K562 (cell line): ENCODE measurements around the gene PTPN13. TPM values are rescaled to one million over a fixed set of nuclear protein-coding genes. Genes with fewer than 3 reads are reported as not detected.

Experiments
- ATAC-seq: fragments of 200-7000 bp; cut with Tn5 transposase; 3 replicates; pipeline ENCODE4 v1.9.1; 2020; ENCODE audit warnings: moderate library complexity
- BruUV-seq: library from RNA; stranded (reverse); fragments of 400-500 nt; replicated peaks from 2 replicates; lab custom pipeline; 2021; lab: Mats Ljungman, UMichigan
- CTCF ChIA-PET: fragments of 300-600 bp; formaldehyde crosslinking; extraction: SDS; loops from one replicate; lab custom pipeline; 2021; ENCODE audit warnings: low intra/inter-chr PET ratio; lab: Yijun Ruan, JAX
- POLR2A ChIA-PET: fragments of 300-600, 350-650 bp; sonication (Branson Sonifier 250); formaldehyde crosslinking; extraction: SDS; loops from one replicate; lab custom pipeline; 2021; ENCODE audit warnings: antibody characterized with exemption, inconsistent platforms; lab: Yijun Ruan, JAX
- DNase-seq, 4 experiments: peaks; one replicate each; pipeline versions ENCODE4 v3.0.0 to v3.0.0-alpha.2; 2011 to 2018; ENCODE audit warnings: low spot score in 3 of 4, mixed read lengths in 3 of 4; ENCODE audit errors: extremely low read depth in 1 of 4
- FAIRE-seq: peaks from 2 replicates; lab custom pipeline; 2011; peaks lifted over from hg19 to GRCh38; lab: Jason Lieb, UNC
- H2AFZ ChIP-seq: 2 replicates; pipeline ENCODE4 v1.6.0; 2011; ENCODE audit warnings: low read depth, low read length, control low read depth, inconsistent platforms
- H3K27ac ChIP-seq: fragments of 200-600 bp; 3 replicates; pipeline ENCODE4 v1.8.0; 2011; ENCODE audit warnings: low read depth, mild to moderate bottlenecking, control low read depth, inconsistent platforms, low read length, moderate library complexity, mixed read lengths; ENCODE audit errors: extremely low read depth
- H3K27me3 ChIP-seq, 2 experiments: fragments of 300-600 bp in 1 of 2; 2 replicates in 1 of 2; 3 replicates in 1 of 2; pipeline versions ENCODE4 v1.6.0 to v1.8.0; 2011; ENCODE audit warnings: inconsistent platforms in 2 of 2, low read length in 2 of 2, mild to moderate bottlenecking in 1 of 2, mixed read lengths in 1 of 2, moderate library complexity in 1 of 2; ENCODE audit not compliant: control insufficient read depth in 2 of 2, insufficient read depth in 2 of 2
- H3K36me3 ChIP-seq: fragments of 300-600 bp; 3 replicates; pipeline ENCODE4 v1.8.0; 2011; ENCODE audit warnings: mild to moderate bottlenecking, low read length, inconsistent platforms; ENCODE audit not compliant: control insufficient read depth, insufficient read depth
- H3K4me1 ChIP-seq, 2 experiments: fragments of 200-600 bp in 1 of 2; replicated peaks in 1 of 2; 2 replicates in 1 of 2; 3 replicates in 1 of 2; pipeline versions ENCODE4 v1.5.1 to v1.8.0; 2011; ENCODE audit warnings: inconsistent platforms in 2 of 2, low read length in 2 of 2, mild to moderate bottlenecking in 1 of 2, mixed read lengths in 1 of 2, moderate library complexity in 1 of 2; ENCODE audit not compliant: control insufficient read depth in 2 of 2, insufficient read depth in 2 of 2
- H3K4me2 ChIP-seq: 2 replicates; pipeline ENCODE4 v1.6.1; 2011; ENCODE audit warnings: low read length, control low read depth, inconsistent platforms, mixed read lengths; ENCODE audit not compliant: insufficient read depth
- H3K4me3 ChIP-seq: fragments of 200-600 bp; sonication (generic), shearing (Covaris generic); 2 replicates; pipeline ENCODE4 v1.5.1; 2016; ENCODE audit warnings: control low read depth, inconsistent platforms
- H3K79me2 ChIP-seq: fragments of 200-600 bp; 3 replicates; pipeline ENCODE4 v1.8.0; 2011; ENCODE audit warnings: low read length, inconsistent platforms; ENCODE audit not compliant: control insufficient read depth, insufficient read depth
- H3K9ac ChIP-seq, 2 experiments: 2 replicates each; pipeline versions ENCODE4 v1.6.0 to v1.6.1; 2011; ENCODE audit warnings: low read depth in 2 of 2, low read length in 2 of 2, control low read depth in 1 of 2, inconsistent platforms in 1 of 2, mild to moderate bottlenecking in 1 of 2, mixed read lengths in 1 of 2; ENCODE audit not compliant: insufficient read depth in 1 of 2
- H3K9me1 ChIP-seq: one replicate; pipeline ENCODE4 v1.6.0; 2011; ENCODE audit warnings: inconsistent platforms, mild to moderate bottlenecking, low read length, moderate library complexity; ENCODE audit not compliant: control insufficient read depth, insufficient read depth
- H3K9me3 ChIP-seq: replicated peaks from 2 replicates; pipeline ENCODE4 v1.5.1; 2011; ENCODE audit warnings: low read depth, low read length, inconsistent platforms; ENCODE audit not compliant: control insufficient read depth, insufficient read depth
- H4K20me1 ChIP-seq: replicated peaks from 2 replicates; pipeline ENCODE4 v1.6.1; 2011; ENCODE audit warnings: low read length, inconsistent platforms, mixed read lengths; ENCODE audit not compliant: control insufficient read depth, insufficient read depth
- ETS1 ChIP-seq: conservative IDR thresholded peaks from 2 replicates; pipeline ENCODE4 v1.6.1; 2011; ENCODE audit warnings: low read depth, mild to moderate bottlenecking, low read length; ENCODE audit not compliant: control insufficient read depth
- GTF3C2 ChIP-seq: IDR thresholded peaks from 3 replicates; pipeline ENCODE4 v1.6.1; 2011; ENCODE audit warnings: borderline replicate concordance, mild to moderate bottlenecking, moderate library complexity; ENCODE audit not compliant: insufficient read length; ENCODE audit errors: extremely low read depth
- HMGN3 ChIP-seq: IDR thresholded peaks from 2 replicates; pipeline ENCODE4 v1.6.1; 2011; ENCODE audit warnings: borderline replicate concordance, low read depth, mild to moderate bottlenecking, mixed read lengths, low read length; ENCODE audit not compliant: insufficient read length; ENCODE audit errors: extremely low read depth
- IRF2 ChIP-seq: sonication (generic); formaldehyde crosslinking; IDR thresholded peaks from 2 replicates; pipeline ENCODE4 v1.8.1; 2022; ENCODE audit warnings: mild to moderate bottlenecking, missing genetic modification reagents
- KAT8 ChIP-seq: fragments of 450-650 bp; IDR thresholded peaks from 2 replicates; pipeline ENCODE4 v1.6.1; 2016; ENCODE audit warnings: low read depth, mild to moderate bottlenecking
- PTBP1 ChIP-seq: fragments of 200-400 bp; formaldehyde crosslinking; IDR thresholded peaks from 2 replicates; pipeline ENCODE4 v1.6.1; 2017; ENCODE audit warnings: low read depth, low read length
- ZNF224 ChIP-seq: sonication (generic); formaldehyde crosslinking; IDR thresholded peaks from 2 replicates; pipeline ENCODE4 v1.8.0; 2022; ENCODE audit warnings: mild to moderate bottlenecking, missing genetic modification reagents
- ZNF444 ChIP-seq: fragments of 250-450 bp; sonication (Bioruptor Pico); IDR thresholded peaks from 2 replicates; pipeline ENCODE4 v1.4.0; 2020; ENCODE audit warnings: mild to moderate bottlenecking, moderate library complexity
- WGBS: fragments of 100-300 bp; shearing (Covaris generic); methylation state at CpG from one replicate; pipeline ENCODE4 v1.1.6; 2016; ENCODE audit warnings: low coverage, mixed read lengths; ENCODE audit not compliant: insufficient coverage; ENCODE audit errors: missing lambda C conversion rate; 5-methylcytosine and 5-hydroxymethylcytosine counted together
- in situ Hi-C: fragments of 300-500 bp; cut with MboI; formaldehyde crosslinking; loops from 4 replicates; pipeline ENCODE4 v1.15.0; 2018; ENCODE audit warnings: inconsistent platforms, mixed read lengths
- intact Hi-C: fragments of 100-400 bp; cut with micrococcal nuclease; formaldehyde crosslinking; loops from 2 replicates; pipeline ENCODE4 v1.14.2; 2022
- polyA plus RNA-seq, 8 experiments: library from polyadenylated mRNA; depleted of rRNA in 4 of 8; stranded (reverse) in 5 of 8; unstranded in 3 of 8; fragments of >200 nt; fragmentation: Nextera tagmentation in 2 of 8; fragmentation: Illumina TruSeq in 1 of 8; extraction: Ambion mirVana in 2 of 8; extraction: Trizol in 1 of 8; gene quantifications; 2 replicates each; pipeline versions ENCODE4 v1.2.1 to v1.2.3, GENCODE V29; 2011 to 2014; ENCODE audit warnings: inconsistent platforms in 1 of 8, missing spikeins in 1 of 8
- total RNA-seq, 7 experiments: library from RNA; depleted of rRNA in 6 of 7; stranded (reverse); fragments of >200 nt in 6 of 7; fragmentation: Illumina TruSeq in 2 of 7; extraction: Trizol in 2 of 7; gene quantifications; 2 replicates each; pipeline versions ENCODE4 v1.2.1 to v1.2.3, GENCODE V29; 2011 to 2021; ENCODE audit warnings: low replicate concordance in 1 of 7

Gene PTPN13
- total and polyA plus RNA-seq, 9 of the 15 experiments (the other 6 are each of a cell fraction or from before 2014, with no cell fraction given) = 0.33 TPM; not detected in 8

GRCh38 chr4:86670298-86670697, 76.2 kb downstream of the PTPN13 start:
- POLR2A ChIA-PET = no interaction called here
- no peak for ATAC-seq
- H3K9ac ChIP-seq = no peak overlapping the region
- intact Hi-C loops = no loop called here
- no peak overlapping the region for H3K4me2 ChIP-seq
- H3K36me3 ChIP-seq = no peaks in the 10 kb centered on the region
- H3K9me3 ChIP-seq = no peaks in the 10 kb centered on the region
- no peak overlapping the region for H2AFZ ChIP-seq
- no peak overlapping the region for H3K4me3 ChIP-seq
- H3K79me2 ChIP-seq = no peaks in the 10 kb centered on the region
- in situ Hi-C loops = no loop called here
- no peaks in the 10 kb centered on the region for H4K20me1 ChIP-seq
- no peaks in the 10 kb centered on the region for H3K4me1 ChIP-seq
- H3K9me1 ChIP-seq = no peaks in the 10 kb centered on the region
- no peaks in the 10 kb centered on the region for H3K27me3 ChIP-seq
- TF ChIP-seq ZNF444 (CRISPR knock-in tag) = no peak
- TF ChIP-seq ETS1 = no peak
- no peak for TF ChIP-seq ZNF224 (CRISPR knock-in tag)
- TF ChIP-seq PTBP1 = no peak
- TF ChIP-seq IRF2 (CRISPR knock-in tag) = no peak
- no peak for TF ChIP-seq GTF3C2
- TF ChIP-seq HMGN3 = no peak
- no peak for TF ChIP-seq KAT8
- FAIRE-seq = peak; percentile 44
- no peak for DNase-seq
- H3K27ac ChIP-seq = no peak overlapping the region
- CTCF ChIA-PET = no interaction called here
- WGBS = 0% methylated on average over 1 of the region's 1 CpG
- BruUV-seq = no TSS peak
